Thymus (tissue), 14 donors: ENCODE measurements around the gene ANKEF1. TPM values are rescaled to one million over a fixed set of nuclear protein-coding genes. Genes with fewer than 3 reads are reported as not detected.

Experiments
- DNase-seq, 9 donors: peaks; one replicate each; pipeline ENCODE4 v3.0.0-alpha.2; 2013; ENCODE audit warnings: low spot score in 9 of 9, low read depth in 6 of 9, missing footprints in 1 of 9
- H3K27ac ChIP-seq, 2 donors: one replicate each; pipeline ENCODE4 v1.5.1; 2013; ENCODE audit warnings: control low read depth in 1 of 2, low read depth in 1 of 2, low read length in 1 of 2, mild to moderate bottlenecking in 1 of 2, moderate library complexity in 1 of 2
- H3K27me3 ChIP-seq, 2 donors: one replicate each; pipeline ENCODE4 v1.5.1; 2013; ENCODE audit warnings: low read length in 1 of 2; ENCODE audit not compliant: control insufficient read depth in 2 of 2, insufficient read depth in 1 of 2
- H3K36me3 ChIP-seq, 2 donors: one replicate each; pipeline ENCODE4 v1.5.1; 2013; ENCODE audit warnings: low read length in 1 of 2, mild to moderate bottlenecking in 1 of 2, moderate library complexity in 1 of 2; ENCODE audit not compliant: control insufficient read depth in 2 of 2, insufficient read depth in 2 of 2
- H3K4me1 ChIP-seq, 2 donors: one replicate each; pipeline ENCODE4 v1.5.1; 2013; ENCODE audit warnings: low read length in 2 of 2; ENCODE audit not compliant: control insufficient read depth in 2 of 2, insufficient read depth in 2 of 2
- H3K4me3 ChIP-seq, 2 donors: one replicate each; pipeline ENCODE4 v1.5.1; 2013; ENCODE audit warnings: low read length in 2 of 2, control low read depth in 1 of 2, mild to moderate bottlenecking in 1 of 2
- H3K9me3 ChIP-seq, 2 donors: one replicate each; pipeline ENCODE4 v1.5.1; 2013; ENCODE audit warnings: low read length in 1 of 2, mild to moderate bottlenecking in 1 of 2; ENCODE audit not compliant: control insufficient read depth in 2 of 2, insufficient read depth in 1 of 2
- WGBS: extraction: QIAGEN DNeasy Blood & Tissue Kit; methylation state at CpG from one replicate; pipeline ENCODE4 v1.1.7; 2013; 5-methylcytosine and 5-hydroxymethylcytosine counted together
- long read RNA-seq, 10 donors: transcript quantifications; one replicate each; lab custom pipeline, GENCODE V29; 2026
- polyA plus RNA-seq: library from polyadenylated mRNA; stranded (reverse); fragments of 200-250 nt; gene quantifications from one replicate; pipeline ENCODE4 v1.2.3, GENCODE V29; 2013
- total RNA-seq: library from RNA; stranded (reverse); fragments of 120-200 nt; gene quantifications from one replicate; pipeline ENCODE4 v1.2.4, GENCODE V29; 2013
- donor health status: healthy.

The ANKEF1 gene
- total RNA-seq (4.2 TPM), polyA plus RNA-seq (3.2 TPM)
- long read RNA-seq, donor 1, result 0 reads
- long read RNA-seq, donor 2, result 0 reads
- long read RNA-seq, donor 3, full-length matches to known transcripts, result 2 of 2 reads
- long read RNA-seq, donor 3, partial matches to known transcripts, result 0 of 2 reads
- long read RNA-seq, donor 3, other reads (novel, unspliced or antisense), result 0 of 2 reads
- long read RNA-seq, donor 4, result 0 reads
- long read RNA-seq, donor 5, full-length matches to known transcripts, result 1 of 1 reads
- long read RNA-seq, donor 5, partial matches to known transcripts, result 0 of 1 reads
- long read RNA-seq, donor 5, other reads (novel, unspliced or antisense), result 0 of 1 reads
- long read RNA-seq, donor 6, result 0 reads
- long read RNA-seq, donor 7, partial matches to known transcripts, result 0 of 1 reads
- long read RNA-seq, donor 7, other reads (novel, unspliced or antisense), result 0 of 1 reads
- long read RNA-seq, donor 8, result 0 reads
- long read RNA-seq, donor 9, result 0 reads
- long read RNA-seq, donor 10, result 0 reads

- peaks cover 5% of the 10 kb centered on the region in 2 donors for H3K4me1 ChIP-seq
- peak within 1 kb of the TSS; percentile 58 to 63 for H3K4me3 ChIP-seq
- H3K27me3 ChIP-seq, result no peaks in the 10 kb centered on the region
- peak within 1 kb of the TSS in 1 of 2 donors; percentile 78 for H3K27ac ChIP-seq
- WGBS, result 4% methylated on average over 60 of the region's 65 CpGs
- no peaks in the 10 kb centered on the region for H3K9me3 ChIP-seq
- no peaks in the 10 kb centered on the region for H3K36me3 ChIP-seq
- DNase-seq, result peak; percentile 29 to 88 (median 71)
Observed at GRCh38 chr20:10034717-10035571, at the start of gene ANKEF1. Gene ANKEF1, plus strand, starts transcription at chr20:10034987. Its CDS starts 3,315 bp downstream, at chr20:10038302.

GRCh38 chr20:9985281-9985680 lies 49.5 kb upstream of the ANKEF1 start:
- H3K9me3 ChIP-seq, result no peaks in the 10 kb centered on the region
- H3K4me1 ChIP-seq, result no peaks in the 10 kb centered on the region
- no peak overlapping the region for H3K4me3 ChIP-seq
- H3K27me3 ChIP-seq, result no peaks in the 10 kb centered on the region
- H3K36me3 ChIP-seq, result no peaks in the 10 kb centered on the region
- H3K27ac ChIP-seq, result no peak overlapping the region
- DNase-seq, result no peak

GRCh38 chr20:9985773-9986172 lies 49.0 kb upstream of the ANKEF1 start:
- Histone ChIP-seq H3K4me1 (no peaks in the 10 kb centered on the region), H3K9me3 (no peaks in the 10 kb centered on the region), H3K36me3 (no peaks in the 10 kb centered on the region), H3K4me3 (no peak overlapping the region), H3K27ac (no peak overlapping the region), H3K27me3 (no peaks in the 10 kb centered on the region)
- no peak for DNase-seq
- 88% methylated on average over 2 of the region's 2 CpGs for WGBS

GRCh38 chr20:9989066-9989724 lies 45.6 kb upstream of the ANKEF1 start:
- Histone ChIP-seq H3K27ac (no peak overlapping the region), H3K36me3 (no peaks in the 10 kb centered on the region), H3K9me3 (no peaks in the 10 kb centered on the region), H3K27me3 (no peaks in the 10 kb centered on the region), H3K4me1 (no peaks in the 10 kb centered on the region), H3K4me3 (no peak overlapping the region)
- WGBS, result 45% methylated on average over 1 of the region's 1 CpG
- no peak for DNase-seq

- no peaks in the 10 kb centered on the region for H3K9me3 ChIP-seq
- no peaks in the 10 kb centered on the region for H3K4me1 ChIP-seq
- no peak overlapping the region for H3K4me3 ChIP-seq
- H3K27me3 ChIP-seq, result no peaks in the 10 kb centered on the region
- DNase-seq, result no peak
- 87% methylated on average over 4 of the region's 4 CpGs for WGBS
- no peaks in the 10 kb centered on the region for H3K36me3 ChIP-seq
- H3K27ac ChIP-seq, result no peak overlapping the region
Observed at GRCh38 chr20:9993137-9993536, 41.6 kb upstream of the ANKEF1 start.

- no peak for DNase-seq
Observed at GRCh38 chr20:9994676-9995075, 40.1 kb upstream of the ANKEF1 start.

GRCh38 chr20:9995510-9996272 lies 39.1 kb upstream of the ANKEF1 start:
- DNase-seq, result no peak
- 91% methylated on average over 3 of the region's 3 CpGs for WGBS
- Histone ChIP-seq H3K4me1 (no peaks in the 10 kb centered on the region), H3K9me3 (no peaks in the 10 kb centered on the region), H3K36me3 (no peaks in the 10 kb centered on the region), H3K27ac (no peak overlapping the region), H3K4me3 (no peak overlapping the region), H3K27me3 (no peaks in the 10 kb centered on the region)

More at GRCh38 chr20:9994676-9995075, 40.1 kb upstream of the ANKEF1 start:
- Histone ChIP-seq H3K9me3 (no peaks in the 10 kb centered on the region), H3K36me3 (no peaks in the 10 kb centered on the region), H3K4me1 (no peaks in the 10 kb centered on the region), H3K4me3 (no peak overlapping the region), H3K27me3 (no peaks in the 10 kb centered on the region), H3K27ac (no peak overlapping the region)

- no peak for DNase-seq
- 99% methylated on average over 1 of the region's 1 CpG for WGBS
- Histone ChIP-seq H3K36me3 (no peaks in the 10 kb centered on the region), H3K4me3 (no peak overlapping the region), H3K27me3 (no peaks in the 10 kb centered on the region), H3K27ac (no peak overlapping the region), H3K4me1 (no peaks in the 10 kb centered on the region), H3K9me3 (no peaks in the 10 kb centered on the region)
Observed at GRCh38 chr20:9996944-9997343, 37.8 kb upstream of the ANKEF1 start.
